Mesodermal cell (in vitro differentiated cells): ENCODE data around the gene ST3GAL6.

Experiments used
- H3K27ac ChIP-seq: 2 replicates; pipeline ENCODE4 v1.7.0; 2013; ENCODE audit warnings: mild to moderate bottlenecking, low read depth, low read length, moderate library complexity; ENCODE audit not compliant: severe bottlenecking
- H3K36me3 ChIP-seq: 2 replicates; pipeline ENCODE4 v1.7.1; 2013; ENCODE audit warnings: mild to moderate bottlenecking, low read length, moderate library complexity; ENCODE audit not compliant: control insufficient read depth, insufficient read depth
- H3K4me1 ChIP-seq: one replicate; pipeline ENCODE4 v1.7.1; 2013; ENCODE audit warnings: mild to moderate bottlenecking, low read length; ENCODE audit not compliant: insufficient read depth, control insufficient read depth, poor library complexity, severe bottlenecking
- H3K4me3 ChIP-seq: 2 replicates; pipeline ENCODE4 v1.7.0; 2013; ENCODE audit warnings: low read length, control low read depth, mild to moderate bottlenecking; ENCODE audit not compliant: insufficient read depth, poor library complexity, severe bottlenecking; ENCODE audit errors: extremely low read depth
- H3K9me3 ChIP-seq: 2 replicates; pipeline ENCODE4 v1.7.1; 2013; ENCODE audit warnings: mild to moderate bottlenecking, low read length, moderate library complexity; ENCODE audit not compliant: control insufficient read depth
- WGBS, 2 experiments: methylation state at CpG; one replicate each; pipeline ENCODE4 v1.1.5; 2013; ENCODE audit warnings: missing lambda C conversion rate in 2 of 2; ENCODE audit not compliant: insufficient coverage in 2 of 2; 5-methylcytosine and 5-hydroxymethylcytosine counted together

The ST3GAL6 gene

GRCh38 chr3:98759629-98760028, 3.5 kb upstream of the ST3GAL6 start:
- Histone ChIP-seq H3K4me3 (no peak overlapping the region), H3K4me1 (peaks cover 22% of the 10 kb centered on the region), H3K27ac (peak overlapping the region; percentile 36), H3K36me3 (peaks cover 44% of the 10 kb centered on the region), H3K9me3 (no peaks in the 10 kb centered on the region)
- WGBS, 2 experiments, result 100% methylated on average over 2 of the region's 2 CpGs

DNA sequence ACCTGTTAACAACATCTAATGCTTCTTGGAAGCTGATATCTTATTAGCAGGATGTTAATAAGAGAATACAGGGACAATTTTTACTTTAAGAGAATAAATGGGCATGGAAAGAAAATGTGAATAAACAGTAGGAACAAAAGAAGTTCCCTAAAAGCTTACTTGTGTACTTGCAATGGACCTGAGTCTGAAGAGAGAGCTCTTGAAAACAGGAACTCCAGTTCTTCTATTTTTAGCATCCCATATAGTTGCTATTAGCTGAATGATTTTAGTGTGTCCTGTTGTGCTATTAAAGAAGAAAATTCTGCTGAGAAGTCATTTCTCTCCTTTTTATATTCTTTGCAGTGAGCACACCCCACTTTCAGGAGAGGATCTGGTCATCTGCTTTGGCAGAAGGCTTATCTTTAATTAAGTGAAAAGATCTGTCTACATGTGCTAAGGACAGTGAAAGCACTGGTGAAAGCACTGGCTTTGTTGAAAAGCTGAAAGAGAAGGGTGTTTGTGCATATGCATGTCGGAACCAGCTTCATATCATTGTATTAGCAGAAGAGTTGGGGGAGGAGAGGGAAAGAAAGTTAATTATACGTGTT, 1.4 kb upstream of the ST3GAL6 start:
- 100% methylated on average over 1 of the region's 2 CpGs for WGBS, 2 experiments
- Histone ChIP-seq H3K9me3 (no peaks in the 10 kb centered on the region), H3K36me3 (peaks cover 40% of the 10 kb centered on the region), H3K4me3 (no peak overlapping the region), H3K27ac (no peak overlapping the region), H3K4me1 (peaks cover 22% of the 10 kb centered on the region)

DNA sequence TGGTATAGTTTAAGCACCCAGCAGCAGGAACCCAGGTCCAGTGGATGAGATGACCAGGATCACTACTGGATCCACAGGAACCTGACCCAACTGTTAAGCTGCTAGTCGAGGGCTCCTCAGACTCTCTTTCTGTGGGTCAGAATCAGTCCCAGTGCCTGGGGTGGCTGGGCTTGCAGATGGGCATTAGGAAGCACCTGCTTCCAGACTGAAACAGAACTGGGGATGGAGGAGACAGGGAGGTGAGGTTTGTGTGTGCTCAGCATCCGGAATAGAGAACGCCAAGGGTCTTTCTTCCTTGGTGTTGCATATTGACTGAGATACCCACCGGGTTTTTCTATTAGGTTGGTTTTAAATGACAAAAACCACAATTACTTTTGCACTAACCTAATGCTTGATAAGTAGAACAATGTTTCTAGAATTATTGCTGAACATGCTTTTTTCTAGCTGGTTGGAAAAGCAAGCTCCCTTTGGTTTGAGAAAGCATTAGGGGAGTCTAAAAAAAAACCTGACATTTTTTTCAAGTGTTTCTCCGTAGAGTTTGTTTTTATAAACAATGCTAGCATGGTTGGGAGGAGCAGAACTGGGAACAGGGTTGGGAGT, 779 bp downstream of the ST3GAL6 start:
- H3K36me3 ChIP-seq, result peaks cover 37% of the 10 kb centered on the region
- peak overlapping the region; percentile 7 for H3K27ac ChIP-seq
- H3K9me3 ChIP-seq, result no peaks in the 10 kb centered on the region
- WGBS, 2 experiments, result 76% methylated on average over 2 of the region's 5 CpGs
- peaks cover 22% of the 10 kb centered on the region for H3K4me1 ChIP-seq
- H3K4me3 ChIP-seq, result no peak overlapping the region

GRCh38 chr3:98764472-98764884, 1.3 kb downstream of the ST3GAL6 start:
- WGBS, 2 experiments, result 60 to 75% methylated on average over 2 of the region's 4 CpGs

GRCh38 chr3:98765721-98766120, 2.6 kb downstream of the ST3GAL6 start:
- Histone ChIP-seq H3K9me3 (no peaks in the 10 kb centered on the region), H3K36me3 (peaks cover 26% of the 10 kb centered on the region), H3K4me3 (no peak overlapping the region), H3K4me1 (peaks cover 22% of the 10 kb centered on the region), H3K27ac (no peak overlapping the region)
- WGBS, 2 experiments, result 76 to 100% methylated on average over 1 to 2 of the region's 4 CpGs

More at GRCh38 chr3:98764472-98764884, 1.3 kb downstream of the ST3GAL6 start:
- Histone ChIP-seq H3K27ac (no peak overlapping the region), H3K9me3 (no peaks in the 10 kb centered on the region), H3K4me3 (no peak overlapping the region), H3K4me1 (peaks cover 22% of the 10 kb centered on the region), H3K36me3 (peaks cover 36% of the 10 kb centered on the region)

DNA sequence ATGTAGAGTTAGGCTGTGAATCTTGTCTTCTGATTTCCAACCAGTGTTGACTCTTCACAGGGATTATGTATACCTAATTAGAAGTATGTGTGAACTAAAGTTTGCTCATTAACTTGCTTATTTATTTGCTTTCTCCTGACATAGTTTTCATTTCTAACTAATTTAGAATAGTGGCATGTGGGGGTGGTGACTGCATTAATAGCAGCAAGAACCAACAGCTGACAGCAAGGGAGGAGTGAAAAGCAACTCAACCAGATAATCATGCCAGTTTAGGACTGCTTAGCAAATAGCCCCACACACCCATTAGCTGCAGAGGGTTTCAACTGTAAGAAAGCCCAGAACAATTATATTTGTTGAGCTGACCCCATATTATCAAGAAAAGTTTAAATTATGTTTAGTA, 3.8 kb downstream of the ST3GAL6 start:
- no peaks in the 10 kb centered on the region for H3K9me3 ChIP-seq
- peaks cover 18% of the 10 kb centered on the region for H3K4me1 ChIP-seq
- no peak overlapping the region for H3K27ac ChIP-seq
- no peak overlapping the region for H3K4me3 ChIP-seq
- H3K36me3 ChIP-seq, result peaks cover 33% of the 10 kb centered on the region

GRCh38 chr3:98768961-98769360, 5.8 kb downstream of the ST3GAL6 start:
- Histone ChIP-seq H3K27ac (no peak overlapping the region), H3K4me3 (no peak overlapping the region), H3K36me3 (peaks cover 43% of the 10 kb centered on the region), H3K4me1 (peaks cover 7% of the 10 kb centered on the region), H3K9me3 (no peaks in the 10 kb centered on the region)
- 89 to 100% methylated on average over 1 of the region's 2 CpGs for WGBS, 2 experiments

- Histone ChIP-seq H3K36me3 (peaks cover 48% of the 10 kb centered on the region), H3K4me1 (peaks cover 2% of the 10 kb centered on the region), H3K27ac (no peak overlapping the region), H3K9me3 (no peaks in the 10 kb centered on the region), H3K4me3 (no peak overlapping the region)
Observed at GRCh38 chr3:98769448-98769847, 6.3 kb downstream of the ST3GAL6 start.

- no peaks in the 10 kb centered on the region for H3K9me3 ChIP-seq
- peaks cover 57% of the 10 kb centered on the region for H3K36me3 ChIP-seq
- no peaks in the 10 kb centered on the region for H3K4me1 ChIP-seq
- WGBS, 2 experiments, result 95 to 98% methylated on average over 7 to 8 of the region's 8 CpGs
- no peak overlapping the region for H3K4me3 ChIP-seq
- H3K27ac ChIP-seq, result no peak overlapping the region
Observed at GRCh38 chr3:98770261-98771039, 7.3 kb downstream of the ST3GAL6 start.

GRCh38 chr3:98772022-98772421, 8.9 kb downstream of the ST3GAL6 start:
- Histone ChIP-seq H3K4me1 (no peaks in the 10 kb centered on the region), H3K4me3 (no peak overlapping the region), H3K27ac (no peak overlapping the region), H3K36me3 (peaks cover 68% of the 10 kb centered on the region), H3K9me3 (no peaks in the 10 kb centered on the region)
- 86 to 89% methylated on average over 1 of the region's 2 CpGs for WGBS, 2 experiments
